K562 (cell line): ENCODE measurements around the gene GALNS. TPM values are rescaled to one million over a fixed set of nuclear protein-coding genes. Genes with fewer than 3 reads are reported as not detected.

Experiments used
- CAMTA2 ChIP-seq: fragments of 250-450 bp; sonication (Bioruptor Pico); conservative IDR thresholded peaks from 2 replicates; pipeline ENCODE4 v1.5.1; 2022
- DACH1 ChIP-seq: fragments of 450-650 bp; IDR thresholded peaks from 2 replicates; pipeline ENCODE4 v1.6.1; 2018; ENCODE audit not compliant: partially characterized antibody
- FOSL1 ChIP-seq: fragments of 200-800 bp; sonication (Bioruptor generic); conservative IDR thresholded peaks from 2 replicates; pipeline ENCODE4 v1.6.1; 2016; ENCODE audit warnings: missing genetic modification characterization, missing compliant biosample characterization
- FOXJ2 ChIP-seq: fragments of 200-800 bp; sonication (Bioruptor generic); IDR thresholded peaks from 2 replicates; pipeline ENCODE4 v1.6.1; 2016; ENCODE audit warnings: missing genetic modification characterization, missing compliant biosample characterization
- KDM4B ChIP-seq, 2 experiments: fragments of 450-650 bp in 1 of 2; sonication (generic) in 1 of 2; IDR thresholded peaks; 2 replicates each; pipeline ENCODE4 v1.6.1; 2016 to 2017; ENCODE audit warnings: borderline replicate concordance in 2 of 2, antibody characterized with exemption in 1 of 2, low read depth in 1 of 2, mild to moderate bottlenecking in 1 of 2
- MBD2 ChIP-seq: sonication (generic); IDR thresholded peaks from 2 replicates; pipeline ENCODE4 v1.6.1; 2016; ENCODE audit warnings: low read depth, borderline replicate concordance
- NFXL1 ChIP-seq: fragments of 450-650 bp; formaldehyde crosslinking; IDR thresholded peaks from 2 replicates; pipeline ENCODE4 v1.4.0; 2021; ENCODE audit warnings: mild to moderate bottlenecking
- PTBP1 ChIP-seq: fragments of 200-400 bp; formaldehyde crosslinking; IDR thresholded peaks from 2 replicates; pipeline ENCODE4 v1.6.1; 2017; ENCODE audit warnings: low read depth, low read length
- SIRT6 ChIP-seq: IDR thresholded peaks from one replicate; pipeline ENCODE4 v1.6.1; 2012; ENCODE audit warnings: low read depth, mild to moderate bottlenecking, control low read depth, inconsistent platforms, low read length, moderate library complexity
- SREBF1 ChIP-seq: fragments of 150-350 bp; IDR thresholded peaks from 2 replicates; pipeline ENCODE4 v1.6.1; 2014; ENCODE audit warnings: antibody characterized with exemption, low read depth, low read length, borderline replicate concordance
- SREBF2 ChIP-seq: sonication (generic); formaldehyde crosslinking; IDR thresholded peaks from 2 replicates; pipeline ENCODE4 v1.4.0; 2020; ENCODE audit warnings: mild to moderate bottlenecking, missing genetic modification reagents
- ZBED1 ChIP-seq: IDR thresholded peaks from 2 replicates; pipeline ENCODE4 v1.6.1; 2014
- ZFPM2 ChIP-seq: fragments of 250-450 bp; sonication (Bioruptor Pico); IDR thresholded peaks from 2 replicates; pipeline ENCODE4 v1.5.1; 2022; ENCODE audit warnings: mild to moderate bottlenecking
- ZNF263 ChIP-seq: sonication (generic); formaldehyde crosslinking; IDR thresholded peaks from 2 replicates; pipeline ENCODE4 v1.8.0; 2022; ENCODE audit warnings: mild to moderate bottlenecking, missing genetic modification reagents, borderline replicate concordance
- ZNF766 ChIP-seq: fragments of 200-800 bp; sonication (Bioruptor generic); conservative IDR thresholded peaks from 2 replicates; pipeline ENCODE4 v1.6.1; 2016; ENCODE audit warnings: missing genetic modification characterization, missing compliant biosample characterization
- polyA plus RNA-seq, 8 experiments: library from polyadenylated mRNA; depleted of rRNA in 4 of 8; stranded (reverse) in 5 of 8; unstranded in 3 of 8; fragments of >200 nt; fragmentation: Nextera tagmentation in 2 of 8; fragmentation: Illumina TruSeq in 1 of 8; extraction: Ambion mirVana in 2 of 8; extraction: Trizol in 1 of 8; gene quantifications; 2 replicates each; pipeline versions ENCODE4 v1.2.1 to v1.2.3, GENCODE V29; 2011 to 2014; ENCODE audit warnings: inconsistent platforms in 1 of 8, missing spikeins in 1 of 8
- total RNA-seq, 7 experiments: library from RNA; depleted of rRNA in 6 of 7; stranded (reverse); fragments of >200 nt in 6 of 7; fragmentation: Illumina TruSeq in 2 of 7; extraction: Trizol in 2 of 7; gene quantifications; 2 replicates each; pipeline versions ENCODE4 v1.2.1 to v1.2.3, GENCODE V29; 2011 to 2021; ENCODE audit warnings: low replicate concordance in 1 of 7
- TF ChIP-seq, protein P1 (sequence below): sonication (generic); formaldehyde crosslinking; IDR thresholded peaks from 2 replicates; pipeline ENCODE4 v1.8.0; 2022; ENCODE audit warnings: mild to moderate bottlenecking, missing genetic modification reagents
- TF ChIP-seq, protein P2 (sequence below), 2 experiments: fragments of 250-450 bp in 1 of 2; fragments of 450-650 bp in 1 of 2; sonication (Bioruptor Pico) in 1 of 2; IDR thresholded peaks; 2 replicates each; pipeline versions ENCODE4 v1.6.1 to v1.8.0; 2016 to 2021; ENCODE audit warnings: mild to moderate bottlenecking in 2 of 2, moderate library complexity in 2 of 2, missing compliant biosample characterization in 1 of 2, missing genetic modification characterization in 1 of 2
- TF ChIP-seq, protein P3 (sequence below): fragments of 450-650 bp; conservative IDR thresholded peaks from 2 replicates; pipeline ENCODE4 v1.6.1; 2016; ENCODE audit warnings: missing genetic modification characterization, low read depth, mild to moderate bottlenecking, control low read depth, missing compliant biosample characterization
- TF ChIP-seq, protein P4 (sequence below): fragments of 250-450 bp; sonication (Bioruptor Pico); IDR thresholded peaks from 2 replicates; pipeline ENCODE4 v1.4.0; 2020; ENCODE audit warnings: mild to moderate bottlenecking, moderate library complexity, borderline replicate concordance

Gene GALNS
- total and polyA plus RNA-seq, 9 of the 15 experiments (the other 6 are each of a cell fraction or from before 2014, with no cell fraction given): 0.38 to 13.2 (median 4.3) TPM

DNA sequence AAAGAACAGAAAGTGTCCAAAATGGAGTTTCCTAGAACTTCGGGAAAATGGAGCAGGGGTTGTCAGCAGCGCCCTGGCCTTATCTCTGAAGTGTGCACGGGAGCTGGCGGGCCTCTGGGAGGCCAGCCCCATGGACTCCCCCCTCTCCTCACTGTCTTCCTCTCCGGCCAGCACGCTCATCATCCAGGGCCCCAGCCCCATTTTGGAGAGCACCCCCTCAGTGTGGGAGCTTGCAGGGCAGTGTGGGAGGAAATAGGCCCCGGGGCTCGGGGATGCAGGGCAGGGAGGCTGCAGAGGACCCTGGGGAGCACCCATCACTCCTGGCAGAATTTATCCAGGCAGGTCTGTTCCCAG, 14.6 kb upstream of the GALNS start (continued):
- TF ChIP-seq, protein P1, sequence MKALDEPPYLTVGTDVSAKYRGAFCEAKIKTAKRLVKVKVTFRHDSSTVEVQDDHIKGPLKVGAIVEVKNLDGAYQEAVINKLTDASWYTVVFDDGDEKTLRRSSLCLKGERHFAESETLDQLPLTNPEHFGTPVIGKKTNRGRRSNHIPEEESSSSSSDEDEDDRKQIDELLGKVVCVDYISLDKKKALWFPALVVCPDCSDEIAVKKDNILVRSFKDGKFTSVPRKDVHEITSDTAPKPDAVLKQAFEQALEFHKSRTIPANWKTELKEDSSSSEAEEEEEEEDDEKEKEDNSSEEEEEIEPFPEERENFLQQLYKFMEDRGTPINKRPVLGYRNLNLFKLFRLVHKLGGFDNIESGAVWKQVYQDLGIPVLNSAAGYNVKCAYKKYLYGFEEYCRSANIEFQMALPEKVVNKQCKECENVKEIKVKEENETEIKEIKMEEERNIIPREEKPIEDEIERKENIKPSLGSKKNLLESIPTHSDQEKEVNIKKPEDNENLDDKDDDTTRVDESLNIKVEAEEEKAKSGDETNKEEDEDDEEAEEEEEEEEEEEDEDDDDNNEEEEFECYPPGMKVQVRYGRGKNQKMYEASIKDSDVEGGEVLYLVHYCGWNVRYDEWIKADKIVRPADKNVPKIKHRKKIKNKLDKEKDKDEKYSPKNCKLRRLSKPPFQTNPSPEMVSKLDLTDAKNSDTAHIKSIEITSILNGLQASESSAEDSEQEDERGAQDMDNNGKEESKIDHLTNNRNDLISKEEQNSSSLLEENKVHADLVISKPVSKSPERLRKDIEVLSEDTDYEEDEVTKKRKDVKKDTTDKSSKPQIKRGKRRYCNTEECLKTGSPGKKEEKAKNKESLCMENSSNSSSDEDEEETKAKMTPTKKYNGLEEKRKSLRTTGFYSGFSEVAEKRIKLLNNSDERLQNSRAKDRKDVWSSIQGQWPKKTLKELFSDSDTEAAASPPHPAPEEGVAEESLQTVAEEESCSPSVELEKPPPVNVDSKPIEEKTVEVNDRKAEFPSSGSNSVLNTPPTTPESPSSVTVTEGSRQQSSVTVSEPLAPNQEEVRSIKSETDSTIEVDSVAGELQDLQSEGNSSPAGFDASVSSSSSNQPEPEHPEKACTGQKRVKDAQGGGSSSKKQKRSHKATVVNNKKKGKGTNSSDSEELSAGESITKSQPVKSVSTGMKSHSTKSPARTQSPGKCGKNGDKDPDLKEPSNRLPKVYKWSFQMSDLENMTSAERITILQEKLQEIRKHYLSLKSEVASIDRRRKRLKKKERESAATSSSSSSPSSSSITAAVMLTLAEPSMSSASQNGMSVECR (CRISPR knock-in tag): 0 out of 2 replicates have a peak, but pooled peaks have one; percentile 28
- TF ChIP-seq PTBP1 (no peak), ZNF263 (CRISPR knock-in tag) (peak; percentile 85), FOSL1 (tag) (no peak), NFXL1 (CRISPR knock-in tag) (no peak), KDM4B (IDR thresholded peaks at IDR 0.05; ENCODE audit: borderline replicate concordance in 2 of 2, low read depth in 1 of 2) (0 out of 4 replicates have a peak, but pooled peaks of 1 of the 2 experiments have one; percentile 23), CAMTA2 (no peak), ZBED1 (no peak), FOXJ2 (tag) (no peak), DACH1 (no peak), MBD2 (no peak), SREBF1 (no peak), SIRT6 (no peak), SREBF2 (CRISPR knock-in tag) (no peak), ZNF766 (CRISPR knock-in tag) (0 out of 2 replicates have a peak, but pooled peaks have one; percentile 33), ZFPM2 (no peak)
- TF ChIP-seq, protein P2, sequence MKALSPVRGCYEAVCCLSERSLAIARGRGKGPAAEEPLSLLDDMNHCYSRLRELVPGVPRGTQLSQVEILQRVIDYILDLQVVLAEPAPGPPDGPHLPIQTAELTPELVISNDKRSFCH (CRISPR knock-in tag; IDR thresholded peaks at IDR 0.05): no peak
- TF ChIP-seq, protein P2 (tag; IDR thresholded peaks at IDR 0.05): peak; percentile 77; the same call in 1 of the 2 replicates
- TF ChIP-seq, protein P3, sequence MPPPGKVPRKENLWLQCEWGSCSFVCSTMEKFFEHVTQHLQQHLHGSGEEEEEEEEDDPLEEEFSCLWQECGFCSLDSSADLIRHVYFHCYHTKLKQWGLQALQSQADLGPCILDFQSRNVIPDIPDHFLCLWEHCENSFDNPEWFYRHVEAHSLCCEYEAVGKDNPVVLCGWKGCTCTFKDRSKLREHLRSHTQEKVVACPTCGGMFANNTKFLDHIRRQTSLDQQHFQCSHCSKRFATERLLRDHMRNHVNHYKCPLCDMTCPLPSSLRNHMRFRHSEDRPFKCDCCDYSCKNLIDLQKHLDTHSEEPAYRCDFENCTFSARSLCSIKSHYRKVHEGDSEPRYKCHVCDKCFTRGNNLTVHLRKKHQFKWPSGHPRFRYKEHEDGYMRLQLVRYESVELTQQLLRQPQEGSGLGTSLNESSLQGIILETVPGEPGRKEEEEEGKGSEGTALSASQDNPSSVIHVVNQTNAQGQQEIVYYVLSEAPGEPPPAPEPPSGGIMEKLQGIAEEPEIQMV (tag): no peak
- TF ChIP-seq, protein P4, sequence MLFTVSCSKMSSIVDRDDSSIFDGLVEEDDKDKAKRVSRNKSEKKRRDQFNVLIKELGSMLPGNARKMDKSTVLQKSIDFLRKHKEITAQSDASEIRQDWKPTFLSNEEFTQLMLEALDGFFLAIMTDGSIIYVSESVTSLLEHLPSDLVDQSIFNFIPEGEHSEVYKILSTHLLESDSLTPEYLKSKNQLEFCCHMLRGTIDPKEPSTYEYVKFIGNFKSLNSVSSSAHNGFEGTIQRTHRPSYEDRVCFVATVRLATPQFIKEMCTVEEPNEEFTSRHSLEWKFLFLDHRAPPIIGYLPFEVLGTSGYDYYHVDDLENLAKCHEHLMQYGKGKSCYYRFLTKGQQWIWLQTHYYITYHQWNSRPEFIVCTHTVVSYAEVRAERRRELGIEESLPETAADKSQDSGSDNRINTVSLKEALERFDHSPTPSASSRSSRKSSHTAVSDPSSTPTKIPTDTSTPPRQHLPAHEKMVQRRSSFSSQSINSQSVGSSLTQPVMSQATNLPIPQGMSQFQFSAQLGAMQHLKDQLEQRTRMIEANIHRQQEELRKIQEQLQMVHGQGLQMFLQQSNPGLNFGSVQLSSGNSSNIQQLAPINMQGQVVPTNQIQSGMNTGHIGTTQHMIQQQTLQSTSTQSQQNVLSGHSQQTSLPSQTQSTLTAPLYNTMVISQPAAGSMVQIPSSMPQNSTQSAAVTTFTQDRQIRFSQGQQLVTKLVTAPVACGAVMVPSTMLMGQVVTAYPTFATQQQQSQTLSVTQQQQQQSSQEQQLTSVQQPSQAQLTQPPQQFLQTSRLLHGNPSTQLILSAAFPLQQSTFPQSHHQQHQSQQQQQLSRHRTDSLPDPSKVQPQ: no peak
